Aorta (tissue), 5 donors: ENCODE measurements around the gene NLRC3. TPM values are rescaled to one million over a fixed set of nuclear protein-coding genes. Genes with fewer than 3 reads are reported as not detected.

Experiments
- ATAC-seq: fragments of 200-7000 bp; cut with Tn5 transposase; one replicate; pipeline ENCODE4 v1.9.1; 2022; ENCODE audit warnings: moderate library complexity; ENCODE audit not compliant: low FRiP score
- DNase-seq, 2 donors: peaks; one replicate each; pipeline ENCODE4 v3.0.0-alpha.2; 2020
- H3K27ac ChIP-seq, 2 donors: one replicate each; pipeline ENCODE4 v1.5.1; 2013; ENCODE audit warnings: low read length in 2 of 2, mild to moderate bottlenecking in 2 of 2, moderate library complexity in 2 of 2, control low read depth in 1 of 2, inconsistent platforms in 1 of 2, low read depth in 1 of 2
- H3K27me3 ChIP-seq, 2 donors: one replicate each; pipeline ENCODE4 v1.6.1; 2013; ENCODE audit warnings: control low read depth in 1 of 2, low read length in 1 of 2, mild to moderate bottlenecking in 1 of 2, moderate library complexity in 1 of 2; ENCODE audit not compliant: insufficient read depth in 2 of 2, control insufficient read depth in 1 of 2
- H3K36me3 ChIP-seq, 2 donors: one replicate each; pipeline ENCODE4 v1.6.1; 2013; ENCODE audit warnings: control low read depth in 1 of 2, low read length in 1 of 2, mild to moderate bottlenecking in 1 of 2; ENCODE audit not compliant: insufficient read depth in 2 of 2, control insufficient read depth in 1 of 2
- H3K4me1 ChIP-seq, 2 donors: one replicate each; pipeline ENCODE4 v1.6.1; 2013; ENCODE audit warnings: low read length in 2 of 2, control low read depth in 1 of 2, mild to moderate bottlenecking in 1 of 2, moderate library complexity in 1 of 2; ENCODE audit not compliant: insufficient read depth in 2 of 2, control insufficient read depth in 1 of 2
- H3K4me3 ChIP-seq, 2 donors: one replicate each; pipeline ENCODE4 v1.5.1; 2013; ENCODE audit warnings: low read length in 2 of 2, control low read depth in 1 of 2, mild to moderate bottlenecking in 1 of 2
- H3K9me3 ChIP-seq: one replicate; pipeline ENCODE4 v1.6.1; 2013; ENCODE audit warnings: mild to moderate bottlenecking, low read length; ENCODE audit not compliant: control insufficient read depth
- WGBS, 2 donors: extraction: QIAGEN DNeasy Blood & Tissue Kit; methylation state at CpG; one replicate each; pipeline ENCODE4 v1.1.7; 2013; 5-methylcytosine and 5-hydroxymethylcytosine counted together
- intact Hi-C, 2 donors: fragments of 100-400 bp; cut with DNase I; formaldehyde crosslinking; loops; one replicate each; pipeline versions ENCODE4 v1.14.2 to v1.15.0; 2022
- polyA plus RNA-seq, 2 donors: library from polyadenylated mRNA; stranded (reverse); fragments of 200-250 nt; gene quantifications; one replicate each; pipeline ENCODE4 v1.2.3, GENCODE V29; 2013
- total RNA-seq, 2 donors: library from RNA; stranded (reverse); fragmentation: NEBNext Ultra II Directional; extraction: Animal tissue kit (Norgen Biotek cat#: 25700); gene quantifications; one replicate each; pipeline ENCODE4 v1.2.1, GENCODE V29; 2021
- donor health status: healthy with polysubstance abuse.
- donor health status: Bipolar disorder and iron deficiency.
- donor health status: DM: no; HTN: no; CAD: no.
- donor health status: DM: no; HTN: no; CAD: no.
- donor health status: DM: yes; HTN: yes; CAD: no.

Gene NLRC3
- total and polyA plus RNA-seq, 4 donors: 0.38 to 2.3 (median 0.97) TPM; not detected in 1

DNA sequence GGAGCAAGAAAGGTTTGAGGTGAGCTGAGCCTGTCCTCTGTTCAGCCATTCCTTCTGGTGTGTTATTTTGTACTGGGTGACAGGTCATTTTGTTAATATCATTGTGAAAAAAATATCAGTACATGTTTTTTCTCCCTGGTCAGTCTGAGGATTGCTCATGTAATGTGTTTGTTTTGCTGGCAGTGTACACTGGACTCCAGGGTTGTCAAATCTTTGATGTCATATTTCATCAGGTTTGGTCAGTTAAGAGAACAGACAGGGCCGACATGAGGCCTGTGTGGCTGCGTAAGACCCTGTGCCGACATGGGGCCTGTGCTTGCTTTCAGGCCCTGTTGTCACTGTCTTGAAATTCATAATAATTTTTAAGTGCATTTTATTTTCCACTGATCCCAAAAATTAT lies 53.9 kb downstream of the NLRC3 start:
- 85 to 88% methylated on average over 3 of the region's 3 CpGs for WGBS, 2 donors
- no peaks in the 10 kb centered on the region for H3K9me3 ChIP-seq
- no peaks in the 10 kb centered on the region for H3K27me3 ChIP-seq
- H3K27ac ChIP-seq: no peak overlapping the region
- H3K4me3 ChIP-seq: no peak overlapping the region
- H3K36me3 ChIP-seq: peaks cover 0 to 3% of the 10 kb centered on the region in 2 donors
- intact Hi-C loops: no loop called here
- DNase-seq (no peak), ATAC-seq (no peak)
- H3K4me1 ChIP-seq: no peaks in the 10 kb centered on the region

DNA sequence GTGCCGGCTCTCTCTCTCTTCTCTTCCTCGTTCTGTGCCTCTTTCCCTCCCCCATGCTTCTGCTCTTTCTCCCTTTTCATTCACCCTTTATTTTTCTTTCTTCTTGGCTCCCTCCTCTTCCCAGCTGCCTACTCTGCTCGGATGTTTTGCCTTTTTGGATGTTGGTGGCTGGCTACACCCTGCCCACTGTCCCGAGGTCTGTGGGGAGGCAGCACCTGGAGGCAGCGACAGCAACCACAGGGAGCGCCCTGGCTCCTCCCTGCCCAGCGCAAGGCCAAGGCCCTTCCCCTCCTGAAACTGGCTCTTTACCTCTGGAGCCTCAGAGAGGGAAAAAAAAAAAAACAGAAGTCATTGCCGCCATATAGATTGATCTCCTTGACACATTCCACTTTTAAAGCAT lies 56.4 kb downstream of the NLRC3 start:
- intact Hi-C loops: no loop called here
- Histone ChIP-seq H3K4me1 (no peaks in the 10 kb centered on the region), H3K36me3 (peaks cover 0 to 4% of the 10 kb centered on the region in 2 donors), H3K27me3 (no peaks in the 10 kb centered on the region), H3K27ac (peak overlapping the region; percentile 74 to 95), H3K9me3 (no peaks in the 10 kb centered on the region), H3K4me3 (no peak overlapping the region)
- no peak for ATAC-seq
- WGBS, 2 donors: 6 to 17% methylated on average over 8 of the region's 8 CpGs
- no peak for DNase-seq

DNA sequence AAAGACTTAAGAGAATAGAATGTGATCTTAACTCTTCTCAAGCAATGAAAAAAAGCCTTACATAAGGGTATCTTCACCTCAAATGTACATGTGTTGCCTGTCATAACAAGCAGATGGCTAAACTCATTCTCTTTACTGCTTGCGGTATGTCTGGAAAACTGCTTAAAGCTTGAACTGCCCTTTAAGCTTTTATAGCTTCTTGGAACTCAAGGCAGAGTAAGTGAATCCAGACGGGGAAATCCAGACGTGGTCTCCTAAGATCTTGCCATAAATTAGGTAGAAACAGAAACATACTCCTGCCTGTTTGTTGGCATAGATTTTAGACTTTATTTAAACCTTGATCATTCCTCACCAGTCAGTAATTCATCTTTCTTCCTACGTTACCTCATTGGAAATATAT lies 56.8 kb downstream of the NLRC3 start:
- peak overlapping the region; percentile 74 to 95 for H3K27ac ChIP-seq
- H3K36me3 ChIP-seq: peaks cover 0 to 4% of the 10 kb centered on the region in 2 donors
- ATAC-seq (no peak), DNase-seq (no peak)
- WGBS, 2 donors: 8 to 14% methylated on average over 4 of the region's 4 CpGs
- H3K4me1 ChIP-seq: no peaks in the 10 kb centered on the region
- H3K27me3 ChIP-seq: no peaks in the 10 kb centered on the region
- intact Hi-C loops: no loop called here
- no peaks in the 10 kb centered on the region for H3K9me3 ChIP-seq
- no peak overlapping the region for H3K4me3 ChIP-seq

DNA sequence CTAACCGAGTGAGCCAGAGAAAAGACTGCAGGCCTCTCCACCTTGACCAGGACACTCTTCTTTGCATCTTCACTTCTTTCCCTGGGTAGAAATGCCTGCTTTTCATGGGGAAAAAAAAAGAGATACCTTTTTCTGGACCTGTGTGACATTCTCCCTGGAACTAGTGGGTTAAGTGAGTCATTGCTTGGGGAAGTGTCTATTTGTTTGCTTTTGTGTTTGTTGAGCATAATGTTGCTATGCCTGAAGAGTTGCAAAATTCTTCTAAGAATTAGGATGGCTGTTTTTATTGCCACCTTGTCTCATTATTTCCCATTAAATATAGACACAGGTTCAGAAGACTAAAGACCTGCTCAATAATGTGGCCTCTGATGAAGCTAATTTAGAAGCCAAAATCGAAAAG lies 57.6 kb downstream of the NLRC3 start:
- Histone ChIP-seq H3K4me1 (no peaks in the 10 kb centered on the region), H3K4me3 (no peak overlapping the region), H3K36me3 (peaks cover 0 to 4% of the 10 kb centered on the region in 2 donors), H3K27ac (no peak overlapping the region), H3K9me3 (no peaks in the 10 kb centered on the region), H3K27me3 (no peaks in the 10 kb centered on the region)
- intact Hi-C loops: no loop called here
- ATAC-seq (no peak), DNase-seq (no peak)
- 94 to 96% methylated on average over 2 of the region's 2 CpGs for WGBS, 2 donors

DNA sequence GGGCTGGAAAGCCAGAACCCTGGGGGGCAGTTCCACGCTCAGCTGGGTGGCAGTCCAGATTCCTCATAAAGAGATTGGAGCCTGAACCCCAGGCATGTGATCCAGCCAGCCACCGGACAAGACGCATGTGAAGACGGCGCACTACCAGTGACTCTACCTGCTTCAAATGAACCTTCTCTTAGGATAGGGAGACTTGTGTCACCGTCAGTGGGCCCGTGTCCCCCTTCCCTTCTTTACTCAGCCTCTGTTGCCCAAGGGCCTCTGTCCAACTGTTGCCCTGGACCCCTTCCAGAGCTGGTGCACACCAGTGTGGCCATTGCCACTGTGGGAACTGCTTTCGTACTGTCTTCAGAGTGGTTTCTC lies 58.2 kb downstream of the NLRC3 start:
- H3K36me3 ChIP-seq: peaks cover 0 to 7% of the 10 kb centered on the region in 2 donors
- H3K4me3 ChIP-seq: no peak overlapping the region
- no peaks in the 10 kb centered on the region for H3K27me3 ChIP-seq
- H3K27ac ChIP-seq: no peak overlapping the region
- intact Hi-C loops: no loop called here
- no peaks in the 10 kb centered on the region for H3K9me3 ChIP-seq
- H3K4me1 ChIP-seq: no peaks in the 10 kb centered on the region
- ATAC-seq (no peak), DNase-seq (no peak)
- WGBS, 2 donors: 81 to 92% methylated on average over 8 of the region's 8 CpGs

DNA sequence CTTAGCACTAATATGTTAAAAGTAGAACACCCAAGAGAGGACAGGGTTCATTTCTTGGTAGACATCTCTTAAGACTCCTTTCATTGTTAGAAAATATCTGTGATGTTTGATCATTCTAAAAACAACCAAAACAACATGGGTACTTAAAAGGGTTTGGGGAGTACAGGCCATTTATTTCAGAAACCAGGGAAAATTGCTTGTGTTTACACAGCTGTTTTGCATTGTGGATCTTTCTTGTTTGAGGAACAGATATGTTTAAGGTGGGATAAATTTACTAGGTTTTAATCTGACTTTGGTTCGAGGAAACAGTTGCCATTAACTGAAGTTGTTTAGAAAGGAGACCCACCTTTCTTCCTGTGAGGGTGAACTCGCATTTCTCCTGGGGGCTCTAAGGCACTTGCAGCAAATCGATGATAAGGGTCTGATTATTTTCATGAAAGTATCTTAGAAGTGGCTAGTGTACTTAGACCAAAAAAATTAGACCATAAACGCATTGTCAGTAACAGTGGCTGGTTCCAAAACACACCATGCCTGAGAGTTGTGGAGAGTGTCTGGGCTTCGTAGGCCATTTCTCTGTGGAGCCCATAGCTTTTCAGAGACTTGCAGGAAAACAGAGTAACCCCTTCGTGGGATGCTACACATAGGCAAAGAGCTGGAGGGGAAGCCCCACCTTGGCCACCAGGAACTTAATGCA lies 58.8 kb downstream of the NLRC3 start:
- no peak for ATAC-seq
- Histone ChIP-seq H3K4me1 (no peaks in the 10 kb centered on the region), H3K36me3 (peaks cover 0 to 7% of the 10 kb centered on the region in 2 donors), H3K27me3 (no peaks in the 10 kb centered on the region), H3K4me3 (no peak overlapping the region), H3K27ac (no peak overlapping the region), H3K9me3 (no peaks in the 10 kb centered on the region)
- 57 to 68% methylated on average over 6 of the region's 6 CpGs for WGBS, 2 donors
- intact Hi-C loops: no loop called here
- no peak for DNase-seq

DNA sequence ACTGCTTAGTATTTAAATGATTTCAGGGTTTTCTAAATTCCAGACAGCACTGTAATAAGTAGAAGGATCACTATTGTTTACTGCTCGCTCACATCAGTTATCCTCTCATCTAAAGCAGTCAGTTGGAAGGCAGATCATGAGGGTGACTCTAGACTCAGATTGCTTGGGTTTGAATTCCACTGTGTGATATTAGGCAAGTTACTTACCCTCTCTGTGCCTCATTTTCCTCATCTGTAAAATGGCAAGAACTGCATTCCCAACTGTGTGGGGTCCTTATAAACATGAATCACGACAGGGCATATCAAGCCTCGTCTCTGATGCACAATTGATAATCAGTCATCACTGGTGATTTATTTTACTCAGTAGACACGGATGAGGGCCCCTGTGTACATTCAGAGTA lies 61.3 kb downstream of the NLRC3 start:
- no peak for DNase-seq
- no peak overlapping the region for H3K4me3 ChIP-seq
- H3K27me3 ChIP-seq: no peaks in the 10 kb centered on the region
- no peaks in the 10 kb centered on the region for H3K4me1 ChIP-seq
- H3K27ac ChIP-seq: no peak overlapping the region
- intact Hi-C loops: no loop called here
- no peaks in the 10 kb centered on the region for H3K9me3 ChIP-seq
- peaks cover 0 to 4% of the 10 kb centered on the region in 2 donors for H3K36me3 ChIP-seq
- ATAC-seq: no peak
- 89 to 90% methylated on average over 4 of the region's 4 CpGs for WGBS, 2 donors

DNA sequence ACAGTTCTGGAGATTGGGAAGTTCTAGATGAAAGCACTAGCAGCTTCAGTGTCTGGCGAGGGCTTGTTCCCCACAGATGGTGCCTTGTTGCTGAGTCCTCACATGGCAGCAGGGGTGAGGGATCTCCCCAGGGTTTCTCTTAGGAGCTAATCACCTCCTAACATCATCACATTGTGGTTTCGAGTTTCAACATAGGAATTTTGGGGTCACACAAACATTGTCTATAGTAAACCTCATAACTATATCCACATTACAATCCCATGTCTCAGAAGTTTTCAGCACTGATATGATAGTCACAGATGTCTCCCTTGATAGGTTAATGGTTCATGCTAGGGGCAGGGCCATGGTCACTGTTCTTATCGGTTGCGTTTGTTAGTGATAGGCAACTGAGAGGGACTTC lies 62.6 kb downstream of the NLRC3 start:
- Histone ChIP-seq H3K27ac (no peak overlapping the region), H3K36me3 (peaks cover 0 to 4% of the 10 kb centered on the region in 2 donors), H3K9me3 (no peaks in the 10 kb centered on the region), H3K4me3 (no peak overlapping the region), H3K27me3 (no peaks in the 10 kb centered on the region), H3K4me1 (no peaks in the 10 kb centered on the region)
- DNase-seq: no peak
- ATAC-seq: no peak
- intact Hi-C loops: no loop called here
- 92% methylated on average over 4 of the region's 4 CpGs for WGBS, 2 donors

DNA sequence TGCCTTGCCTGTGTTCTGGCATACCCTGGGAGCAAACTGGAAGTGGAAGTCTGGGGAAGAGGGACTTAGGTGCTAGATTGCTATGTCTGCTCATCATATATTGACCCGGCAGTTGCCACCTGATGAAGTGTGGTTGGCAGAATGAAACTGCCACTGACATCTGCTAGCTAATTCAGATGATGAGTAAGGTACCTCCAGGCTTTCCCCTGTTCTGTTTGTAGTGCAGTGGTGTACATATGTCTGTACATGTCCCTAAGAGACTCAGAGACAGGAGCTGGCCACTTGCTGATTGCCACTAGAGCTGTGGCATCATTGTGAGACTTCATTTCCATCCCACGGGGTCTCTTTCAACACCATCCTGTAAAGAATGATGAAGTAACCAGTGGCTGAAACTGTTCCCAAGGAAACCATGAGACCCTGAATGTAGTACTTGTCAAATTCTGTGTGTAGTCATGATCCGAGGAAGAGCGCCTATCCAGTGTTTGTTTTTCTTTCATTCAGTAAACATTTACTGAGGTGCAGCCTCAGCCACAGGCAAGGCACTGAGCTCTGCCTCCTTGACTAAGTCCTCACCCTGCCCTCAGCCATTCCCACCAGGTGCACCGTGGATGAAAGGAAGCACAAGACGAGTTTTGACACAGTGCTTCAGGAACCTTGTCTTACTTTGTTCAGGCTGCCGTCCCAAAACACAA lies 63.2 kb downstream of the NLRC3 start:
- H3K36me3 ChIP-seq: peaks cover 0 to 6% of the 10 kb centered on the region in 2 donors
- ATAC-seq (no peak), DNase-seq (no peak)
- no peak overlapping the region for H3K4me3 ChIP-seq
- H3K27ac ChIP-seq: no peak overlapping the region
- H3K9me3 ChIP-seq: no peaks in the 10 kb centered on the region
- H3K4me1 ChIP-seq: no peaks in the 10 kb centered on the region
- intact Hi-C loops: no loop called here
- WGBS, 2 donors: 72 to 82% methylated on average over 7 of the region's 7 CpGs
- H3K27me3 ChIP-seq: no peaks in the 10 kb centered on the region
